GM06990 (cell line): ENCODE results near the gene KLHDC8B.
"Not testable (repeated sequence)": the region's sequence is repeated elsewhere in the genome, so short reads cannot be mapped to it uniquely, and the experiment has no call there.

ENCODE experiments used
- DNase-seq: peaks from one replicate; pipeline ENCODE4 v3.0.0-alpha.2; 2011; ENCODE audit not compliant: insufficient read length; ENCODE audit errors: extremely low read depth
- H3K27me3 ChIP-seq: replicated peaks from 2 replicates; pipeline ENCODE4 v1.6.0; 2011; ENCODE audit warnings: low read length; ENCODE audit not compliant: control insufficient read depth, insufficient read depth
- H3K36me3 ChIP-seq: 2 replicates; pipeline ENCODE4 v1.5.1; 2011; ENCODE audit warnings: low read length; ENCODE audit not compliant: control insufficient read depth, insufficient read depth
- H3K4me3 ChIP-seq: replicated peaks from 2 replicates; pipeline ENCODE4 v1.5.1; 2011; ENCODE audit warnings: low read depth, mild to moderate bottlenecking, control low read depth, low read length
- CTCF ChIP-seq: IDR thresholded peaks from 2 replicates; pipeline ENCODE4 v1.5.1; 2011; ENCODE audit warnings: low read length, control low read depth, mild to moderate bottlenecking, inconsistent platforms; ENCODE audit not compliant: insufficient read depth, poor library complexity, severe bottlenecking

The KLHDC8B gene

GRCh38 chr3:49217688-49218470 is 46.5 kb downstream of the KLHDC8B start:
- DNase-seq, result no peak
- Histone ChIP-seq H3K27me3 (no peaks in the 10 kb centered on the region), H3K36me3 (no peaks in the 10 kb centered on the region), H3K4me3 (no peak overlapping the region)
- TF ChIP-seq CTCF, result no peak

DNA sequence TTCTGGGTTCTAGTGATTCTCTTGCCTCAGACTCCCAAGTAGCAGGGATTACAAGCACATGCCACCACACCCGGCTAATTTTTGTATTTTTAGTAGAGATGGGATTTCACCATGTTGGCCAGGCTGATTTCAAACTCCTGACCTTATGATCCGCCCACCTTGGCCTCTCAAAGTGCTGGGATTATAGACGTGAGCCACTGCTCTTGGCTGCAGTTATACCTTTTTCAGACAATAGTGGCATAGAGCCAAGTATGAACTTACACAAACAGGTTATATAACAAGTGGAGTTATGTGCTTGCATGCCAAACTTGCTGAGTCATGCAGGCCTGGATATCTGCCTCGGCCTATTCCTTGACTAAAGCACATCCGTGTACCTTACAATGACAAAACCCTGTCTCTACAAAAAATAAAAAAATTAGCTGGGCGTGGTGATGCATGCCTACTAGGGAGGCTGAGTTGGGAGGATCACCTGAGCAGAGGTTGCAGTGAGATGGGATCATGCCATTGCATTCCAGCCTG is 47.1 kb downstream of the KLHDC8B start:
- H3K36me3 ChIP-seq, H3K4me3 ChIP-seq, DNase-seq, H3K27me3 ChIP-seq: not testable (repeated sequence)

- Histone ChIP-seq H3K4me3 (no peak overlapping the region), H3K36me3 (no peaks in the 10 kb centered on the region), H3K27me3 (no peaks in the 10 kb centered on the region)
- no peak for TF ChIP-seq CTCF
- no peak for DNase-seq
Measured at GRCh38 chr3:49219132-49219531, 47.7 kb downstream of the KLHDC8B start.

GRCh38 chr3:49220985-49221563 is 49.7 kb downstream of the KLHDC8B start:
- not testable (repeated sequence) for DNase-seq, H3K4me3 ChIP-seq, H3K27me3 ChIP-seq, H3K36me3 ChIP-seq

DNA sequence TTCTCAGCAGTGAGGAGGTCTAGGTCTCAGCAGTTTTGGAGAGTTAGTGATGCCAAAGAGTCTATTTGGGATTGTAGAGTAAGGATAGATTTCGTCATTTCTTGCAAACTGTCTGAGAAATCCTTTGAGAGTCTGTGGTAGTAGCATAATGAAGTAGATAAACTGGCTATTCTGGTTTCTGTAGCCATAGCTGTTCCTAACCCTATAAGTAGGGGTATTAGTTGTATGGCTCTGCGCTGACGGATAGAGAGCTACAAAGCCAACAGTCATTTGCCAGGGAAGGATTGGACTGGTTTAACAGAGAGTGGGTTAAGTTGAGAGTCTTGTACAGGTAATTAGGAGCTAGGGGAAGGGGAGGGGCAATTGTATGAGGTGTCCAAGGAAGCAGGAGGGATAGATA is 50.6 kb downstream of the KLHDC8B start:
- DNase-seq, result no peak

More for the DNA sequence above, 50.6 kb downstream of the KLHDC8B start:
- no peak for TF ChIP-seq CTCF
- H3K36me3 ChIP-seq, result no peaks in the 10 kb centered on the region
- H3K4me3 ChIP-seq, result no peak overlapping the region
- no peaks in the 10 kb centered on the region for H3K27me3 ChIP-seq
